Ascending aorta (tissue), 2 donors: Measurements from ENCODE around the gene FAM222A. TPM values are rescaled to one million over a fixed set of nuclear protein-coding genes. Genes with fewer than 3 reads are reported as not detected.

Experiments
- DNase-seq, 2 donors: peaks; one replicate each; pipeline ENCODE4 v3.0.0-alpha.2; 2019; ENCODE audit warnings: low spot score in 2 of 2
- H3K27ac ChIP-seq, 2 donors: fragments of 200-600 bp; sonication (generic); one replicate each; pipeline ENCODE4 v1.5.1; 2016 to 2017; ENCODE audit warnings: mild to moderate bottlenecking in 1 of 2
- H3K27me3 ChIP-seq: fragments of 200-600 bp; sonication (generic); one replicate; pipeline ENCODE4 v1.5.1; 2017
- H3K36me3 ChIP-seq, 2 donors: fragments of 200-600 bp; sonication (generic); one replicate each; pipeline ENCODE4 v1.5.1; 2016
- H3K4me1 ChIP-seq, 2 donors: fragments of 200-600 bp; sonication (generic); one replicate each; pipeline ENCODE4 v1.5.1; 2016 to 2017; ENCODE audit warnings: mild to moderate bottlenecking in 1 of 2
- H3K4me3 ChIP-seq, 2 donors: fragments of 200-600 bp; sonication (generic); one replicate each; pipeline ENCODE4 v1.5.1; 2016 to 2017; ENCODE audit warnings: mild to moderate bottlenecking in 1 of 2
- H3K9me3 ChIP-seq, 2 donors: fragments of 200-600 bp; sonication (generic); one replicate each; pipeline ENCODE4 v1.5.1; 2016
- intact Hi-C: fragments of 100-400 bp; cut with DNase I; formaldehyde crosslinking; loops from one replicate; pipeline ENCODE4 v1.15.1; 2023
- total RNA-seq: library from RNA; depleted of rRNA; stranded (reverse); fragments of >200 nt; gene quantifications from one replicate; pipeline ENCODE4 v1.1.0, GENCODE V29; 2016
- TF ChIP-seq, protein P1 (sequence below), 3 experiments: fragments of 200-600 bp in 2 of 3; fragments of 450-650 bp in 1 of 3; sonication (generic) in 2 of 3; IDR thresholded peaks; one replicate each; pipeline ENCODE4 v1.5.1; 2016 to 2019; ENCODE audit warnings: antibody characterized with exemption in 3 of 3, mild to moderate bottlenecking in 1 of 3, moderate library complexity in 1 of 3

FAM222A gene
- total RNA-seq, 1 donor from 2014 or later, result 3.3 TPM

- H3K9me3 ChIP-seq, result peaks cover 0 to 4% of the 10 kb centered on the region in 2 donors
- no peak for DNase-seq
- no peak overlapping the region for H3K4me3 ChIP-seq
- TF ChIP-seq, protein P1, sequence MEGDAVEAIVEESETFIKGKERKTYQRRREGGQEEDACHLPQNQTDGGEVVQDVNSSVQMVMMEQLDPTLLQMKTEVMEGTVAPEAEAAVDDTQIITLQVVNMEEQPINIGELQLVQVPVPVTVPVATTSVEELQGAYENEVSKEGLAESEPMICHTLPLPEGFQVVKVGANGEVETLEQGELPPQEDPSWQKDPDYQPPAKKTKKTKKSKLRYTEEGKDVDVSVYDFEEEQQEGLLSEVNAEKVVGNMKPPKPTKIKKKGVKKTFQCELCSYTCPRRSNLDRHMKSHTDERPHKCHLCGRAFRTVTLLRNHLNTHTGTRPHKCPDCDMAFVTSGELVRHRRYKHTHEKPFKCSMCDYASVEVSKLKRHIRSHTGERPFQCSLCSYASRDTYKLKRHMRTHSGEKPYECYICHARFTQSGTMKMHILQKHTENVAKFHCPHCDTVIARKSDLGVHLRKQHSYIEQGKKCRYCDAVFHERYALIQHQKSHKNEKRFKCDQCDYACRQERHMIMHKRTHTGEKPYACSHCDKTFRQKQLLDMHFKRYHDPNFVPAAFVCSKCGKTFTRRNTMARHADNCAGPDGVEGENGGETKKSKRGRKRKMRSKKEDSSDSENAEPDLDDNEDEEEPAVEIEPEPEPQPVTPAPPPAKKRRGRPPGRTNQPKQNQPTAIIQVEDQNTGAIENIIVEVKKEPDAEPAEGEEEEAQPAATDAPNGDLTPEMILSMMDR (IDR thresholded peaks at IDR 0.05), result no peak
- intact Hi-C loops, result no loop called here
- no peaks in the 10 kb centered on the region for H3K4me1 ChIP-seq
- H3K36me3 ChIP-seq, result no peaks in the 10 kb centered on the region
- no peaks in the 10 kb centered on the region for H3K27me3 ChIP-seq
- H3K27ac ChIP-seq, result no peak overlapping the region
Measured at GRCh38 chr12:109767456-109767855, 53.8 kb downstream of the FAM222A start.

GRCh38 chr12:109767991-109768900 lies 54.6 kb downstream of the FAM222A start:
- no peak overlapping the region for H3K27ac ChIP-seq
- no peak overlapping the region for H3K4me3 ChIP-seq
- peaks cover 0 to 3% of the 10 kb centered on the region in 2 donors for H3K9me3 ChIP-seq
- DNase-seq, result peak in 1 of 2 donors; percentile 61
- no peaks in the 10 kb centered on the region for H3K4me1 ChIP-seq
- intact Hi-C loops, result no loop called here
- no peaks in the 10 kb centered on the region for H3K27me3 ChIP-seq
- H3K36me3 ChIP-seq, result no peaks in the 10 kb centered on the region
- TF ChIP-seq, protein P1 (IDR thresholded peaks at IDR 0.05), result no peak

GRCh38 chr12:109768901-109769670 lies 55.5 kb downstream of the FAM222A start:
- Histone ChIP-seq H3K9me3 (no peaks in the 10 kb centered on the region), H3K36me3 (no peaks in the 10 kb centered on the region), H3K4me1 (no peaks in the 10 kb centered on the region), H3K27ac (no peak overlapping the region), H3K27me3 (no peaks in the 10 kb centered on the region), H3K4me3 (no peak overlapping the region)
- TF ChIP-seq, protein P1 (IDR thresholded peaks at IDR 0.05), result no peak
- intact Hi-C loops, result no loop called here
- DNase-seq, result peak in 1 of 2 donors; percentile 48

DNA sequence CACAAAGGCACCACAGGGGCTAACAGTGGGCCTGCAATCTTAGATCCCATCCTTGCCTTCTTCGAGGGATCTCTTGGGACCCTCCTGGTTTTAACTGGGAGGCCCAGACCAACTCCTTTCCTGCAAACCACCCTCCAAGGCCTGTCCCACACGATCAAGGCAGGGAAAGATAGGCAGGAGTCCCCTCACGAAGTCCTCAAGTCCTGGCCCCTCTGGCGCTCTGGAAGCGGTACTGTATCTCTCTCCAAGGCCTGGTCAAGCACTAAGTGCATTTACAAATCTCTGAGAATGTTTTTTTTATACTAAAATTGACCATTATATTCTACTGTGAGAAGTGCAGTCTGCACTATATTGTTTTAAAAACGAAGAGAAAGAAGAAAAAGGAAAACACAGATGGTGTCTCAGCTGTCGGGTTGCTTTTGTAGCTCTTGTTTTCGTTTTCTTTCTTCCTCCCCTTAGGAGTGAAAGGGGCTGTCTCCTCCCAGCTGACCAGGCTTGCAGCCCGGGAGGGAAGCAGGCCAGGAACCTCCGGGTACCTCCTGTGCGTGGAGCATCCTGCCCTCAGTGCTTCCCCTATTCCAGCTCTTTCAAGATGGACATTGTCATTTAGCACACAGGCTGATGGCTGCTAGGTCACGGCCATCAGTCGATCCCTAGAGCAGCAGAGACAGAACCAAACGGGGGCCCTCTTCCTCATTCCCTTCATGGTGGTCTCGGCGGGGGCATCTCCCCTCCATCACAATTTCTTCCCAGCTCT lies 56.7 kb downstream of the FAM222A start:
- intact Hi-C loops, result loop anchor here (10.0 kb wide), 1 partner anchor 245 kb away; no protein-coding TSS in a partner anchor

More for the DNA sequence above, 56.7 kb downstream of the FAM222A start:
- H3K36me3 ChIP-seq, result no peaks in the 10 kb centered on the region
- DNase-seq, result peak in 1 of 2 donors; percentile 42
- no peaks in the 10 kb centered on the region for H3K27me3 ChIP-seq
- no peaks in the 10 kb centered on the region for H3K4me1 ChIP-seq
- no peaks in the 10 kb centered on the region for H3K9me3 ChIP-seq
- no peak overlapping the region for H3K4me3 ChIP-seq
- TF ChIP-seq, protein P1 (IDR thresholded peaks at IDR 0.05), result no peak
- H3K27ac ChIP-seq, result no peak overlapping the region
